GM19351 (cell line): ENCODE data around the gene MLST8.

Experiments used
- ATAC-seq: cut with Tn5 transposase; IDR thresholded peaks from one replicate; pipeline ENCODE4 v1.9.1; 2021; ENCODE audit warnings: mild to moderate bottlenecking, moderate library complexity; ENCODE audit not compliant: unreplicated experiment

Gene MLST8

GRCh38 chr16:2206780-2207433 lies 1.7 kb downstream of the MLST8 start:
- ATAC-seq, result no peak

- ATAC-seq, result no peak
These were observed 2.6 kb downstream of the MLST8 start for GRCh38 chr16:2207872-2208271.

- ATAC-seq, result no peak
These were observed 3.1 kb downstream of the MLST8 start for GRCh38 chr16:2208308-2208707.

DNA sequence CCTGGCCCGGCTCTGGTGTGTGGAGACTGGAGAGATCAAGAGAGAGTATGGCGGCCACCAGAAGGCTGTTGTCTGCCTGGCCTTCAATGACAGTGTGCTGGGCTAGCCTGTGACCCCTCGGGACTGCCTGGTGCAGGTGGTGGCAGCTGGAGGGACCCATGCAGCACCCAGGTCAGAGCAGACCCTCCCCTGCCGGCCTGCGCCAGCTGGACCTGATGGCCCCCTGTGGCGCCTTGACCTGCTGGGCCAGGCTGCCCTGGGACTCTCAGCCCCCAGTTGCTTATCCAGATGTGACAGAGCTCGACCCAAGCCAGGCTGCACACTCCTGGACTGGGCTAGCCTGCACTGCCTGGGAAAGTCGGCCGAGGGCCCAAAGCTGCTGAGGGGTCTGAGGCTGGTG lies 3.5 kb downstream of the MLST8 start:
- ATAC-seq, result no peak

DNA sequence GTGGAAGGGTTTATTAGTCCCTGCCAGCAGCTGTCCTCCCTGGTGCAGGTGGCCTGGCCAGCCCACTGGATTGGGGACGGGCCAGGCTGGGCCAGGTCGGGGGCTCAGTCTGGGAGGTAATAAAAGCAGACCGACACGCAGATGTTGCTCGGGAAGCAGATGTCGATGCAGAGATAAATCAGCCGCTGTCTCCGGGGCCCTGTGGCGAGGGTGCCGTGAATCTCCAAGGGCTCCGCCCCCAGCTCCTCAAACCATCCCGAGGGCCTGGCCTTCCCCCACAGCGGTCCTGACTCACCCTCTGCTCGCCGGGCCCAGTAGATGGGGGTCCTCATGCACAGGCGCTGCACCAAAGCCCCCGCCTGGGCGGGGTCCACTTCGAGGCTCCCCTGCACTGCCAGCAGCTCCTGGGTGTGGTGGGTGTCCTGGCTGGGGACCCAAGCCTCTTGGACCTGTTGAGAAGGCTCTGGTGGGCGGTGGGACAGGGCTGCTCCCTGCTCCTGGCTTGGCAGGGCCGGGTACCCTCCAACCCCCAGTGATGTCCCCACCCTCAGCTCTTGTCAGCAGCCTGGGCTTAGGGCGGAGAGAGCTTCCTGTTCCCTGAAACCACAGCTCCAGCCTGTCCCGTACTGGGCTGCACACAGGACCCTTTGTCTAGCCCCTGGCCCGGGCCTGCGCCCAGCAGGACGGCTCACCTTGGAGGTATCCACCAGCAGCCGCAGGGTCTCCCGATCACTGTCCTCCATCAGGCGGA lies 4.2 kb downstream of the MLST8 start:
- no peak for ATAC-seq

GRCh38 chr16:2210009-2210332 lies 4.7 kb downstream of the MLST8 start:
- no peak for ATAC-seq

- no peak for ATAC-seq
These were observed 5.4 kb downstream of the MLST8 start, which contains the start of gene BRICD5 for GRCh38 chr16:2210386-2211365. BRICD5 (minus strand) TSS chr16:2210863; CDS start chr16:2210833, 30 bp downstream.

GRCh38 chr16:2211923-2212347 lies 6.7 kb downstream of the MLST8 start:
- no peak for ATAC-seq

- no peak for ATAC-seq
These were observed 7.4 kb downstream of the MLST8 start for GRCh38 chr16:2212362-2213324.

DNA sequence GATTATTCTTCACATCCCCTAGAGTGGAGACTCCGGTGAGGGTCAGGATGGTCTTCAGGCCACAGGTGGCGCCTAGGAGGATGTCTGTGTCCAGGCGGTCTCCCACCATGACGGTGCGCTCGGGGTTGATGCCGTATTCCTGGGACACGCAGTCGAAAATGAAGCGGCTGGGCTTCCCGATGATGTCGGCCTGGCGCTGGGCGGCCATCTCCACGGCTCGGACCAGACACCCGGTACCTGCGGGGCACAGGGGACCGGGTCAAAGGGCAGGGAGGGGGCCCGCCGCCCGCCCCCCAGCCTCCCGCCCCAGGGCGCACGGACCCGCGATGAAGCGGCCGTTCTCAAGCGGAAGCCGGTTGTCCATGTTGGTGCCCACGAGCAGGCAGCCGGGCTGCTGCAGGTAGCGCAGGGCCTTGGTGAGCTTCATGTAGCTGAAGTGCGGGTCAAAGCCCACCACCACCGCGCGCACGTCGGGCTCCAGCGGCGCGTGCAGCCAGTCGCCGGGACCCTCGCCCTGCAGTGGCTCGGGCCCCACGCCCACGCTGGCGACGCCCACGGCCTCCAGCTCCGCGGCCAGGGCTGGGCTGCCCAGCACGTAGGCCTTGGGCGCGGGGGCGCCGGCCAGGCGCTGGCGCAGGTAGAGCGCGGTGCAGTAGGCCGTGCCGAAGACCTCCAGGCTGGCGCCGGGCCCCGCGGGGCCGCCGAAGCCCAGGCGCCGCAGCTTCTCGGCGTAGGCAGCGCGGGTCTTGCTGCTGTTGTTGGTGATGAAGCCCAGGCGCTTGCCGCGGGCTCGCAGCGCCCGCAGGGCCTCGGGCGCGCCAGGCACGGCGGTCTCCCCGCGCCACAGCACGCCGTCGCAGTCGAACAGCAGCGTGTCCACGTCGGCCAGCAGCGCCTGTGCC lies 8.8 kb downstream of the MLST8 start:
- ATAC-seq, result no peak

DNA sequence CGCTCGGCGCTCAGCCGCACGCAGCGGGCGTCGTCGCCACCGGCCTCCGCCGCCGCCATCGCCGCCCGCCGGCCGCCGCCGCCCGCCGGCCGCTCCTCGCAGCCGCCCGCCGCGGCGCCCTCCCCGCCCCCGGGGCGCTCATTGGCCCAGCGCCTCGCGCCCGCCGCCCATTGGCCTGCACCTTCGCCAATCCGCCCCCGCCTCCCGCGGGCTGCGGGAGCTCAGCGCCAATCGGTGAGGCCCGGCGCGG lies 9.4 kb downstream of the MLST8 start, which contains the start of gene PGP:
Gene PGP, minus strand, starts transcription at position 122 of the 250 bp plus-strand sequence. Its CDS starts 63 bp downstream, at position 59.
- ATAC-seq, result peak; percentile 85

- no peak for ATAC-seq
These were observed 11.1 kb downstream of the MLST8 start for GRCh38 chr16:2216330-2216729.

DNA sequence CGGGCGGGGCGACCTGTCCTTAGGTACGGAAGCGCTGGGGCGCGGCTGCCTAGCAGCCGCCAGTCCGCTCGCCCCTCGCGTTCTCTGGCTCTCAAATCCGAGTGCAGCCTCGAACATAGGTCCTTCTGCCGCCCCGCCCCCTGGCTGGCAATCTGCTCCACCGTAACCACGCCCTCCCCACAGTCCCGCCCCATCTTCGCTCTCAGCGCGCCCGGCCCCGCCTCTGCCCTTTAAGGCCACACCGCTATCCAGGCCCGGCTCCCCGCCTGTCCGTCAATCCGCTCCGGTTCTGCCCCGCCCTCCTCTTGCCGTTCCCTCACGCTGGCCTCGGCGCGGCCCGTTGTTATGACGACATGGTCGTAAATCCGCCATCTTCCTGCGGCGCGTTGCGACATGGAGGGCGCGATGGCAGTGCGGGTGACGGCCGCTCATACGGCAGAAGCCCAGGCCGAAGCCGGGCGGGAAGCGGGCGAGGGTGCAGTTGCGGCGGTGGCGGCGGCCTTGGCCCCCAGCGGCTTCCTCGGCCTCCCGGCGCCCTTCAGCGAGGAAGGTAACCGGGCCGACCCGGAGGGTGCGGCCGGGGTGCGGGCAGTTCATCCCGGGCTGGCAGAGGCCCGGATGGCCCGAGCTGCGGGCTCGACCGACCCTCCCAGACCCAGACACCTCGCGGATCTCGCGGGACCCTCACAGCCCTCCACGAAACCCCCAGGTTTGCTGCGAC lies 18.1 kb downstream of the MLST8 start, which contains the start of gene E4F1:
Gene E4F1, plus strand, starts transcription at position 371 of the 721 bp plus-strand sequence. Its CDS starts 23 bp downstream, at position 394.
- peak; percentile 94 for ATAC-seq

DNA sequence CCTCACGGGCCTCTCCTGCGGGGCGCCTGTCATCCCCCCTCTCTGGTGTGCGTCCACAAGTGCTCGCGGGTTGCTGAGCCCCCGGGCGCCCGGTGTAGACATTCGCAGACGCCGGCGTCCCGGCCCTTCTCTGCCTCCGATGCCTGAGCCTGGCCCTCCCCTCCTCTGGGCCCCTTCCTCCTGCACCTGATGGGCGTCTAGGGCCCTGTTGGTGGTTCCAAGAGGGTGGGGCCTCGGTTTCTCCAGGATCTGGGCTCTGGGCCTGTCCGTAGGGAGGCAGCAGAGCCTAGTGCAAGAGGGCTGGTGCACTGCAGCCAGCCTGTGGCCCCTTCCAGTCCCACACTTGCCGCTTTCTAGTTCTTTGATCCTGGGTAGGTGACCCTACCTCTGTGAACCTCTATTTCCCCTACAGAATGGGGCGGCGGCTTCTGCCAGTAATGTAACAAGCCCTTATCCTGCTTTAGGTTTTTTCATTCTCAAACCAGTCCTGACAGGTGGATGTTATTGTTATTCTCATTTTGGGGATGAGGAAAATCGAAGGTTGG lies 18.8 kb downstream of the MLST8 start:
- peak; percentile 25 for ATAC-seq

DNA sequence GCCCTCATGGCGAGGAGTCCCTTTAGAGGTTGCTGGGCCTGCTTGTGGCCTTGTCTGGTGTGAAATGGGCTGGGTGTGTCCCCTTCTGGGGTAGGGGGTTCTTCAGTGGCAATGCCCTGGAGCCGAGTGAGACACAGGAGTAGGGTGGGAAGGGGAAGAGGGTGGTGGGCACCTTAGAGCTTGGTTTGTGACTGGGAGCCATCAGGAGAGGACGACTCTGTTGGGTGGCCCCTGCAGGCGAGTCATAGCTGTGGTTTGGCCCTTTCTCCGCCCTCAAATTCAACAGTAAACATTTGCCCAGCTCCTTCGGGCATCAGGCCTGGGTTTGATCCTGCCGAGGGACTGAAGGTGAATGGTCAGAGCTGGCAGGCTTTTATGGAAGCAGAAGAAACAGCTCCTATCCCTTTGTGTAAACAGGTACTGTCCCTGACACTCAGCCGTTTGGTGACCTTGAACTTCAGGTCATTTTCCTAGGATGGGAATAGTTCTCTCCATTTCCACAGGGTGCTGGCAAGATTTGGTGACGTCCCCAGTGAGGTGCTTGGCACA lies 21.1 kb downstream of the MLST8 start:
- ATAC-seq, result no peak

DNA sequence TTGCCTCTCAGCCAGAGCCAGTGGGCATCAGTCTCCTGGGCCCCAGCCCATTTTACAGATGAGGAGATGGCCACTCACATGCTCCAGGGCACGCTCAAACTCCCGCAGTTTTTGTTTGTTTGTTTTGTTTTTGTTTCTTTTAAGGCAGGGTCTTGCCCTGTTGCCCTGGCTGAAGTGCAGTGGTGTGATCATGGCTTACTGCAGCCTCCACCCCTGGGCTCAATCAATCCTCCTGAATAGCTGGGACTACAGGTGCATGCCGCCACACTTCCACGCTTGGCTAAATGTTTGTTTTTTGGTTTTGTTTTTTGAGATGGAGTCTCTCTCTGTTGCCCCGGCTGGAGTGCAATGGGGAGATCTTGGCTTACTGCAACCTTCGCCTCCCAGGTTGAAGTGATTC lies 21.7 kb downstream of the MLST8 start:
- ATAC-seq, result no peak

DNA sequence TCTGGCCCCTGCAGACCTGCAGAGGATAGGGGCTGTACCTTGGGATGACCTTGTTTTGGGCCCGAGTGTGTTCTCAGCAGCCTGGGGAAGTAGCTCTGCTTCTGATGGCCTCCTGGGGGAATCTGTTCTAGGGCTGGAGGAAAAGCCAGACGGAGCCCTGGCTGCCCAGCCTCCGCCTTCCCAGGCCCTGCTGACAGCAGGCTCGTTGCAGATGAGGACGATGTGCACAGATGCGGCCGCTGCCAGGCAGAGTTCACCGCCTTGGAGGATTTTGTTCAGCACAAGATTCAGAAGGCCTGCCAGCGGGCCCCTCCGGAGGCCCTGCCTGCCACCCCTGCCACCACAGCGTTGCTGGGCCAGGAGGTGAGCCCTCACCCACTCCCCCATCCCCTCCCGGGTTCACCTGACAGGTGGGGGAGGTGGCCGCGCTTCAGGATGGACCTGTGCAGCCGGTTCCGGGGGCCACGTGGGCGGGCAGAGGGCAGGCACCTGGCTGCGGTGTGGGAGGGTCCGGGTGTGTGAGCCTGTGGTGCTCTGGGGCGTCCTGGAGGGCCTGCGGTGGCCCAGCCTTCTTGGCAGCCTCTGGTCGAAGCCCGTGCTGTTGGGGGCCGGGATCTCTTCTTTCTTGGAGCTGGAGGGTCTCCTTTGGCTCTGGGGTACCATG lies 23.0 kb downstream of the MLST8 start:
- no peak for ATAC-seq
